ENCODE measurements around the gene MMP7.
"Not testable (repeated sequence)": the region's sequence is repeated elsewhere in the genome, so short reads cannot be mapped to it uniquely, and the experiment has no call there.

The MMP7 gene

GRCh38 chr11:102517670-102518069 lies 12.9 kb downstream of the MMP7 start:
- in situ Hi-C loops (cut with HindIII; ENCODE audit: low pct_ligation_motif_present, low sequenced_read_pairs), result no loop called here
- TF ChIP-seq, protein P1, sequence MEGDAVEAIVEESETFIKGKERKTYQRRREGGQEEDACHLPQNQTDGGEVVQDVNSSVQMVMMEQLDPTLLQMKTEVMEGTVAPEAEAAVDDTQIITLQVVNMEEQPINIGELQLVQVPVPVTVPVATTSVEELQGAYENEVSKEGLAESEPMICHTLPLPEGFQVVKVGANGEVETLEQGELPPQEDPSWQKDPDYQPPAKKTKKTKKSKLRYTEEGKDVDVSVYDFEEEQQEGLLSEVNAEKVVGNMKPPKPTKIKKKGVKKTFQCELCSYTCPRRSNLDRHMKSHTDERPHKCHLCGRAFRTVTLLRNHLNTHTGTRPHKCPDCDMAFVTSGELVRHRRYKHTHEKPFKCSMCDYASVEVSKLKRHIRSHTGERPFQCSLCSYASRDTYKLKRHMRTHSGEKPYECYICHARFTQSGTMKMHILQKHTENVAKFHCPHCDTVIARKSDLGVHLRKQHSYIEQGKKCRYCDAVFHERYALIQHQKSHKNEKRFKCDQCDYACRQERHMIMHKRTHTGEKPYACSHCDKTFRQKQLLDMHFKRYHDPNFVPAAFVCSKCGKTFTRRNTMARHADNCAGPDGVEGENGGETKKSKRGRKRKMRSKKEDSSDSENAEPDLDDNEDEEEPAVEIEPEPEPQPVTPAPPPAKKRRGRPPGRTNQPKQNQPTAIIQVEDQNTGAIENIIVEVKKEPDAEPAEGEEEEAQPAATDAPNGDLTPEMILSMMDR (IDR thresholded peaks at IDR 0.05; ENCODE audit: low read depth, low read length, missing control alignments), result no peak

GRCh38 chr11:102516179-102516578 lies 14.4 kb downstream of the MMP7 start:
- in situ Hi-C loops (cut with HindIII; ENCODE audit: low pct_ligation_motif_present, low sequenced_read_pairs), result no loop called here
- H3K4me3 ChIP-seq (ENCODE audit: low read depth, low read length), result no peak overlapping the region
- no peak for DNase-seq
- H3K27me3 ChIP-seq (replicated peaks), result no peaks in the 10 kb centered on the region
- H3K27ac ChIP-seq, result no peak overlapping the region
- TF ChIP-seq, protein P1 (IDR thresholded peaks at IDR 0.05; ENCODE audit: low read depth, low read length, missing control alignments), result no peak
- no peaks in the 10 kb centered on the region for H3K36me3 ChIP-seq (replicated peaks)

More at GRCh38 chr11:102517670-102518069, 12.9 kb downstream of the MMP7 start:
- Histone ChIP-seq H3K36me3 (replicated peaks) (no peaks in the 10 kb centered on the region), H3K27ac (no peak overlapping the region), H3K4me3 (ENCODE audit: low read depth, low read length) (no peak overlapping the region), H3K27me3 (replicated peaks) (no peaks in the 10 kb centered on the region)
- no peak for DNase-seq

DNA sequence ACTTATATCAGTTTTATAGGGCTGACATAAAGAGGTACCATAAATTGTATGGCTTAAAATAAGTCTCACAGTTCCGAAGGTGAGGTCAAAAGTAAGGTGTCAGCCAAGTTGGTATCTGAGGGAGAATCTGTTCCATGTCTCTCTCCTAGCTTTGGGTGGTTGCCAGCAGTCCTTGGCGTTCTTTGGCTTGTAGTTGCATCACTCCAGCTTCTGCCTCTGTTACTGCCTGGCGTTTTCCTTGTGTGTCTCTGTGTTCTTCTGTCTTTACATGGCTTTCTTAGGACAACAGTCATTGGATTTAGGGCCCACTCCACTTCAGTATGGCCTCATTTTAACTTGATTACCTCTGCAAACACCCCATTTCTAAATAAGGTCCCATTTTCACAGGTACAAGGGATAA lies 16.7 kb downstream of the MMP7 start:
- TF ChIP-seq, protein P1 (IDR thresholded peaks at IDR 0.05; ENCODE audit: low read depth, low read length, missing control alignments), result no peak
- H3K27me3 ChIP-seq (replicated peaks), result no peaks in the 10 kb centered on the region
- in situ Hi-C loops (cut with HindIII; ENCODE audit: low pct_ligation_motif_present, low sequenced_read_pairs), result no loop called here
- H3K36me3 ChIP-seq (replicated peaks), result no peaks in the 10 kb centered on the region
- peak; percentile 6 for DNase-seq
- no peak overlapping the region for H3K27ac ChIP-seq
- H3K4me3 ChIP-seq (ENCODE audit: low read depth, low read length), result no peak overlapping the region

DNA sequence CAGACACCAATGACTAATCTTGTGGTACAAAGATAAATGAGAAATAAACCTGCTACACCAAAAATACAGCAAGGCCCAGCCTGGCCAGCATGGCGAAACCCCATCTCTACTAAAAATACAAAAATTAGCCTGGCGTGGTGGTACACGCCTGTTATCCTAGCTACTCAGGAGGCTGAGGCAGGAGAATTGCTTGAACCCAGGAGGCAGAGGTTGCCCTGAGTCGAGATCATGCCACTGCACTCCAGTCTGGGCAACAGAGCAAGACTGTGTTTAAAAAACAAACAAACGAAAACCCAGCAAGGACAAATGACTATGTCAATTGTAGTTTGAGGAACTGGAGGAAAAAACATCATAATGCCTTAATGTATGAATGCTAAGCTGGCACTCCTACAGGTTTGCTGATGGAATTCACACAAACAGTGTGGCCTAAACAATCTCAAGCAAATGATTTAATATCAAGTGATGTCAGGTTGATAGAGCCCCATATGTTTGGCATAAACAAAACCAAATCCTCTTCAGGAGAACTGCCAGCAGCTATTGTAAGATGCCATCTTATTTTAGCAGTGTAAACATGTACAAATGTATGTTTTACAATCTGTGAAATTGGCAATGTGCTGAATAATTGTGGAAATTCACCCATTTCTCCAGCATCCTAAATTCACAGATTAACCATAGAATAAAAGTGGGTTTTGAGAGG lies 20.0 kb downstream of the MMP7 start:
- DNase-seq, result no peak
- no peaks in the 10 kb centered on the region for H3K27me3 ChIP-seq (replicated peaks)
- no peaks in the 10 kb centered on the region for H3K36me3 ChIP-seq (replicated peaks)
- in situ Hi-C loops (cut with HindIII; ENCODE audit: low pct_ligation_motif_present, low sequenced_read_pairs), result no loop called here
- TF ChIP-seq, protein P1 (IDR thresholded peaks at IDR 0.05; ENCODE audit: low read depth, low read length, missing control alignments), result no peak
- no peak overlapping the region for H3K27ac ChIP-seq
- H3K4me3 ChIP-seq (ENCODE audit: low read depth, low read length), result no peak overlapping the region

DNA sequence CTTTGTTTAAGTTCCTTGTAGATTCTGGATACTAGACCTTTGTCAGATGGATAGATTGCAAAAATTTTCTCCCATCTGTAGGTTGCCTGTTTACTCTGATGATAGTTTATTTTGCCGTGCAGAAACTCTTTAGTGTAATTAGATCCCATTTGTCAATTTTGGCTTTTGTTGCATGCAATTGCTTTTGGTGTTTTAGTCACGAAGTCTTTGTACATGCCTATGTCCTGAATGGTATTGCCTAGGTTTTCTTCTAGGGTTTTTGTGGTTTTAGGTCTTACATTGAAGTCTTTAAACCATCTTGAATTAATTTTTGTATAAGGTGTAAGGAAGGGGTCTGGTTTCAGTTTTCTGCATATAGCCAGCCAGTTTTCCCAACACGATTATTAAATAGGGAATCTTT lies 27.7 kb downstream of the MMP7 start:
- H3K27me3 ChIP-seq (replicated peaks); in situ Hi-C loops (cut with HindIII; ENCODE audit: low pct_ligation_motif_present, low sequenced_read_pairs); H3K4me3 ChIP-seq (ENCODE audit: low read depth, low read length); H3K27ac ChIP-seq; H3K36me3 ChIP-seq (replicated peaks); DNase-seq: not testable (repeated sequence)

DNA sequence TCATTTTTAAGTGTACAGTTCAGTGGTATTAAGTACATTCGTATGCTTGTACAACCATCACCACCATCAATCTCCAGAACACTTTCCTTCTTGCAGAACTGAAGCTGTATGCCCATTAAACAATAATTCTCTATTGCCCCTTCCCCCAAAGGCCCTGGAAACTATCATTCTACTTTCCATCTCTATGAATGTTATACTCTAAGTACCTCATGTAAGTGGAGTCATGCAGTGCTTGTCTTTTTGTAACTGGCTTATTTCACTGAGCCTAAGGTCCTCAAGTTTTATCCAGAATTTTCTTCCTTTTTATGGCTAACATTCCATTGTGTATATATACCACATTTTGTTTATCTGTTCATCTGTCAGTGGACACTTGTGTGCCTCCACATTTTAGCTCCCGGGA lies 29.7 kb downstream of the MMP7 start:
- no peak for DNase-seq
- no peaks in the 10 kb centered on the region for H3K36me3 ChIP-seq (replicated peaks)
- H3K27me3 ChIP-seq (replicated peaks), result no peaks in the 10 kb centered on the region
- no peak overlapping the region for H3K4me3 ChIP-seq (ENCODE audit: low read depth, low read length)
- in situ Hi-C loops (cut with HindIII; ENCODE audit: low pct_ligation_motif_present, low sequenced_read_pairs), result no loop called here
- TF ChIP-seq, protein P1 (IDR thresholded peaks at IDR 0.05; ENCODE audit: low read depth, low read length, missing control alignments), result no peak
- H3K27ac ChIP-seq, result no peak overlapping the region

All from brain microvascular endothelial cell (primary cell).